Stimulated activated CD8-positive, alpha-beta memory T cell treated with anti-CD3 and anti-CD28 coated beads, Interleukin-15, amount 100 ng/mL, for 24 hours (primary cell): ENCODE results near the gene KLF9.

ENCODE experiments used
- DNase-seq: peaks from one replicate; pipeline ENCODE4 v3.0.0-alpha.2; 2020; ENCODE audit warnings: low read depth

Gene KLF9

DNA sequence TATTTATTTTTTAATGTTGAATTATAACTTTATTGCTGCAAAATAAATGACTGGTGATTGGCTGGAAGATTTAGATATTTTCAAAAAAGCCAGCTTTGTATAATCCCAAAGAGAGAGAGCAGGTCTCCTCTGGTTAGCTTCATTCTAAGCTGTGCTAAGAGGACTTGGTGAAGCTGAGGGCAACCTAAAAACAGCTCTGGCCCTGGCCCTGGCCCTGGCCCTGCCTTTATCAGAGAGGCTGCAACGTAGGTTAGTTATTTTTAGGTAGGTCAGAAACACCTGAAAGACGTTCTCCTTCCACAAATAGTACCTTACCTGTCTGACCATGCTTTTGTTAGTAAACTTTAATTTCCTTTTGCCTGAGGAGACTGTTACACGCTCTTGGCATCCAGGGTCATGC, 58.7 kb downstream of the KLF9 start:
- DNase-seq = no peak

DNA sequence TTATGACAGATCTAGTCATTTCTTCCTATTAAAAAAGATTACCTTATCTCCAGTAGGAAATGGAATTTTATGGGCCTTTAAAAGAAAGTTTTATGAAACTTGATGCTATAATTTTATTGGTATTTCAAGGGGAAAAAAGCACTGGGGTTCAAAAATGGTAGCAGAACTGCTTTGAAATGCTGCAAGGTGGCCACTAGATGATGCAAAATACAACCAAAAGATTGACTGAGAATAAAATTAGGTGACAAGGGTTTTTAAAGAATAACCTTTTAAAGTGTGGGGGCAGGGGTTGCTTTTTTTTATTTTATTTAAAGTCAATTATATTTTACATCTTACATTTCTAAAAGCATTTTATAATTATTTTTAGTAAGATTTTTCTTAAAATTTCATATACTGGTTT, 61.7 kb downstream of the KLF9 start:
- DNase-seq = no peak

DNA sequence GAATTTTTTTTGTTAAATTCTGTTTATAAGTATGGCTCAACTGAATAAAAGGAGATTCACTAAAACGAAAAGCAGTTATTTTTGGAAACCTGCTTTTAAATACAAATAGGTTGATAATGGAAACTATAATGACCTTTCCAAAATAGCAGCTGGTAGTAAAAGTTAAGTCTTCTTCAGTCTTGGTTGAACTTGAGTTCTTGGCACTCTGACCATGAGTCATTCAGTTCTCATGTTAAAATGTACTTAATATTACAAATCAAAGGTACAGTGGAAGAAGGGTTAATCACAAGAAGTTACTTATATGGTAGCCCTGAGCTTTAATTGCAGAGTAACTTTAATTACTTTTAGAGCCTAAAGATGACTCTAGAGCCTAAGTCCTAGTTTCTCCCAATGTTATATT, 62.1 kb downstream of the KLF9 start:
- DNase-seq = no peak

DNA sequence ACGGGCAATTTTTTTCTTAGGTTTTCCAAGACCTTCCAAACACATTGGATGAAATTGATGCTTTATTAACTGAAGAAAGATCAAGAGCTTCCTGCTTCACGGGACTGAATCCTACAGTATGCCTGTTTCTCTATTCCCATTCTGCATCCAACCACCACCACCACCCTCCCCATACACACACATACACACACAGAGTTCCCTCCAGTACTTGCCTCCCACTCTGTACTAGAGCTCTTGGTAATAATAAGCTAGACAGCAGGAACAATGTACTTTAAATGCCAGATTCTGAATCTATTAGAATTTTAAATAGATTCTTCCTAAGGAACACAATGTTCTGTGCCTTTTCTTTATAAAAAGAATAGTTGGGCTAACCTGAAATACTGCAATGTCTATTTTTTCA, 67.4 kb downstream of the KLF9 start:
- DNase-seq = no peak

DNA sequence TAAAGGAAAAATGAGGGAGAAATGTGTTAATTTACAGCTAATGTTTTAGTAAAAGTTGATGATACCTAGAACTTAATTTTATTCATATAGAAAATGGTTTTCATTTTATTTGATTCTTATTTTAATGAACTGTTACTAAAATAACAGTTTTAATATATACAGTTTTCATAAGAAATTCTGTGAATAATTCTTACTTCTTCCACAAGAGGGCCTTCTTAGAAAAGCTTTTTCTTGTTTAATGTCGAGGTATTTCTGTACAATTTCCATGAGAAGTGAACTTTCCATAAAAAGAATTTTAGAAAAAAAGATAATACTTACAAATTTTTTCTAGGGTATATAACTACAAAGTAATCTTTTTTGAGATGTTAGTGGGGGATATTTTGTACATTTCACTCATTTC, 73.9 kb downstream of the KLF9 start:
- DNase-seq = no peak
